ENCODE results near the gene TMEM150A.
"Not testable (repeated sequence)": the region's sequence is repeated elsewhere in the genome, so short reads cannot be mapped to it uniquely, and the experiment has no call there.

Gene TMEM150A

DNA sequence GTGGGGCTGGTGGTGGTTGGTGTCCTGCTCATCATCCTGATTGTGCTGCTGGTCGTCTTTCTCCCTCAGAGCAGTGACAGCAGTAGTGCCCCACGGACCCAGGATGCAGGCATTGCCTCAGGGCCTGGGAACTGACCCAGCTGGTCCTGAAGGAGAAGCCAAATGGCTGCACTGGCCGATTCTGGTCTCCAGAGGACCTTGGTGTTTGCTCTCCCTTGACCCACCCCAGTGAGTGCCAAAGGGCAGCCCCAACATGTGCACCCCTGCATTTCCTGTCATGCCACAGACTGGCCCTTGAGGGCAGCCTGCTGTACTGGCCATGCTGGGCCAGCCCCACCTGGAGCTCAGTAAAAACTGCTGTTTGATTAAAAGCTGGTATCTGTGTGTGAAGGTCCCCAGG is 9.5 kb downstream of the TMEM150A start:
- DNase-seq (ENCODE audit: low spot score) = no peak

DNA sequence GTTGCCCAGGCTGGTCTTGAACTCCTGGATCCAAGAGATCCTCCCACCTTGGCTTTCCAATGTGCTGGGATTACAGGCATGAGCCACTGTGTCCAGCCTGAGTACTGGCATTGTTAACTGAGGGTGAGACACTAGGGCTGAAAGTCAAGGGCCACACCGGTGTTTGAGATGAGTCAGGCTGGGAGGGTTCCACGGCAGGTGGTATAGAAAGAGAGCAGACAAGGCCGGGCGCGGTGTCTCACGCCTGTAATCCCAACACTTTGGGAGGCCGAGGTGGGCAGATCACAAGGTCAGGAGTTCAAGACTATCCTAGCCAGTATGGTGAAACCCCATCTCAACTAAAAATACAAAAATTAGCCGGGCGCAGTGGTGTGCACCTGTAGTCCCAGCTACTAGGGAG is 10.2 kb downstream of the TMEM150A start:
- not testable (repeated sequence) for DNase-seq (ENCODE audit: low spot score)

DNA sequence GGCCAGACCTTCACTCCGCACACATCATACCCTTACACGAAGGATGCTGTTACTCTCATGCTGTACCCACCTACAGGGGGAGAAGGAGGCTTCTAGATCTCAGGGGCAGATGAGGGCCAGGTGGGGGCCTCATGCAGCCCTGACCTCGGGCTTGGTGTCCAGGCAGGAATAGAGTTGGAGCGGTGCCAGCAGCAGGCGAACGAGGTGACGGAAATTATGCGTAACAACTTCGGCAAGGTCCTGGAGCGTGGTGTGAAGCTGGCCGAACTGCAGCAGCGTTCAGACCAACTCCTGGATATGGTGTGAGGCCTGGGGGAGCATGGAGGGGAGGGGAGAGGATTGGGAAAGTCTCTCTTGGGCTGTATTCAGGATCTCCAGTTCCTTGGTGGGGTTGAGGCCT is 10.9 kb downstream of the TMEM150A start:
- no peak for DNase-seq (ENCODE audit: low spot score)

DNA sequence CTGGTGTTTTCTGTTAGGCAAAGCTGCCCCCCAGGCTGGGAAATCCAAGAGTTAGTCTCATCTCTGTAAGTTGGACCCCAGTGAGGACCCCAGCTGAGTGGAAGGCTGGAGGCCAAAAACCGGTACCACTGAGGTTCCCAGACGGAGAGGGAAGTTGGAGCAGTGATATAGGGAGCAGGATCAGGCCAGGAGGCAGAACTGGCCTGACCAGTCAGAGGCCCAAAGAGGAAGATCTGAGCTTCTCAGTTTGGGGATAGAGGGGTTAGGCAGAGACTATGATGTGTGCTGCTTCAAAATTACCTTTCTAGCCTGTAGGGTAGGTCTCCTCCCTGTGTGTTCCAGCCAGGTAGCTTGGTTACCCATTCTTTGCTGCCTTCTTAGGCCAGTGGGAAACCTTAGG is 11.5 kb downstream of the TMEM150A start:
- DNase-seq (ENCODE audit: low spot score) = no peak

DNA sequence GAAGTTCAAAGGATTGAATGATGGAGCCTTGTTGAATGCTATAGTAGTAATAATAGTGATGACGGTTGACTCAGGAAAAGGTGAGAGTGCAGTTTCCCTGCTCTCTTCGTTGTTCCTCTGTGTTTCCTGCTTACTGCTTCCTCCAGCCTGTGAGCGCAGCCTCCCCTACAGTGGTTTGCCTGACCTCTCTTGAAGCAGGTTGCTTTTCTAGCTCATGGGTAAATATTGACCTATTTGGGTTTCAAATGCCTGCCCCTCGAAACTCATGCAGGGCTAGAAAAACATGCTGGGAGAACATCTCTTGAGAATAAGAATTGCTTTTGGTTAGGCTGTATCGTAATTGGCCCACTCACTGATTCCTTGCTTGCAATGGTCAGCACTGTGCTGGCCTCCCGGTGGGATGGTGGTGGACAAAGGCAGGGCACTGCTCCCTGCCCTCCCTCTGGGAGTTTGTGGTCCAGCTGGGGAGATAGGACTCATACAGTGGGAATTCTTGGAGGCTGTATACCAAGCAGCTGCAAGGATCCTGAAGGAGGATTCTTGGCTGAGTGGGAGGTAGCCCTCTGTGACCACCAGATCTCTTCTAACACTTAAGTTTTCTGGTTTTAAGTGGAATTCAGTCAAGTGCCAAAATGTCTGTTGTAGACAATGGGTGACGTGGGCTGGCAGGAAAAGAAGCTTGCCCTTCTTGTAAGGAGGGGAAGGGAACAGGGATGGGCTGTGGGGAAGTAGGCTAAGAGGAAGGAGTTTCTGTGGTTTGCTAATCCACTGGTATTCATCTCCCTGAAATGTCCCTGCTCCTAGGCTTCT is 12.3 kb downstream of the TMEM150A start:
- no peak for DNase-seq (ENCODE audit: low spot score)

DNA sequence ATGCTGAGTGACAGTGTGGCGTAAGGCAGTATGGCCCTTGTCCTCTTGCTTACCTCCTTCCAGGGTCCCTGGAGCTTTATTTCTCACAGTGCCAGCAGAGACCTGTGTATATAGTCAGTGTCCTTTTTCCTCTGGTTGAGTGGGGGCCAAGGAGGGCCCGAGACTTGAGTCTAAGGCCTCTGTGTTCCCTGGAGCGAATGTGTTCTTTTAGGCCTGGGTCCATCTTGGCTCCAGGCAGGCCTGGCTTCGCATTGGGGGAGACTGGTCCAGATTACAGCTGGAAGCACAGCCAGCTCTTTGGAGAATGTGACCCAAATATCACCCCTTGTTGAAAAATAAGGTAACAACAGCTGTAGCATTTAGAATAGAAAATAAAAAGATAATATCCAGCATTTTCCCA is 13.3 kb downstream of the TMEM150A start:
- DNase-seq (ENCODE audit: low spot score) = no peak

DNA sequence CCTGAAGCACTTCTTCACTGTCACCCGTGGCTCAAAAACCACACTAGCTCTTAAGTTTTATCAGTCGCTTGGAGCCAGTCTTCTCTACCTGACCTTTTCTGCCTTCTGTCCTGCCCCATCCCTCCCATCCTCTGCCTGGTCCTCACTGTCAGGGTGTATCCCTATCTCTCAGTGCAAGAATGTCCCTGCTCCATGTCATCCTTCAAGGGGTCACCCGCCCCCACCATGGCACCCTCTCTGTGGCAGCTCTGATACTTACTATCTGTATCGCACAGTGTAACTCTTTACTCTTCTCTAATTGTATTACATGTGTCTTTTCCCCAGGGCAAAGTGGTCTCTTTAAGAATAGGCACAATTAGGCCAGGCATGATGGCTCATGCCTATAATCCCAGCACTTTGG is 13.9 kb downstream of the TMEM150A start:
- no peak for DNase-seq (ENCODE audit: low spot score)

DNA sequence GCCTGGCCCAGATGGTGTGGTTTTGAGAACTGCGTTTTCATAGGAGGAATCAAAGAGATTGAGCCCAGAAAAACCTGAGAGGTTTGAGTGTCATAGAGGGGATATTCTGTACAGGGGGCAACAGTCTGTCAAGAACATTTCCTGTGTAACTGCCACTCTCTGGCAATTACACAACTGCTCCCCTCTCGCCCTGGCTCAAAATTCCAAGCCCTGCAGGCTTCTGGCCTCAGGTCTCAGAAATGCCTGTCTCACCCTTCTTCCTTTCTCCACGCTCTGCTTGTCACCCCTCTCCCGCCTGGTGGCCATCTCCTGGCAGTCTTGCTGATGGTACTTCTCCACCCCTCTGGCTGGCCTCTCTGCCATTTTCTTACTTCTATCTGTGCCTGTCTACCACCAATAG is 14.3 kb downstream of the TMEM150A start:
- no peak for DNase-seq (ENCODE audit: low spot score)

DNA sequence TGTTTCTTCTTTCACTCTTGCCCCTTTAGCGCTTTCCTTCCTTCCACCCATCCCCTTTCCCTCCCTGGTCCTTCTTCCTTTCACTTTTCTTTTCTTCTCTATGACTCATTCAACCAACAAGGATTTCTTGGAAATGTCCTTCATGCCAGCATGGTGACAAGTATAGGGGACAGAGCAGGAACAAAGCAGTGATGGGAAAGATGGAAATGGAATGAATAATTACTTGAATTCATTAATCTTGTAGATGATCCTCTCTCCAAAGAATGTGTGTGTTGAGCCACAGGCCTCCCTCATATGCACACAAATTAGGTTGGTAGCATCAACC is 16.8 kb downstream of the TMEM150A start:
- DNase-seq (ENCODE audit: low spot score) = peak; percentile 46

DNA sequence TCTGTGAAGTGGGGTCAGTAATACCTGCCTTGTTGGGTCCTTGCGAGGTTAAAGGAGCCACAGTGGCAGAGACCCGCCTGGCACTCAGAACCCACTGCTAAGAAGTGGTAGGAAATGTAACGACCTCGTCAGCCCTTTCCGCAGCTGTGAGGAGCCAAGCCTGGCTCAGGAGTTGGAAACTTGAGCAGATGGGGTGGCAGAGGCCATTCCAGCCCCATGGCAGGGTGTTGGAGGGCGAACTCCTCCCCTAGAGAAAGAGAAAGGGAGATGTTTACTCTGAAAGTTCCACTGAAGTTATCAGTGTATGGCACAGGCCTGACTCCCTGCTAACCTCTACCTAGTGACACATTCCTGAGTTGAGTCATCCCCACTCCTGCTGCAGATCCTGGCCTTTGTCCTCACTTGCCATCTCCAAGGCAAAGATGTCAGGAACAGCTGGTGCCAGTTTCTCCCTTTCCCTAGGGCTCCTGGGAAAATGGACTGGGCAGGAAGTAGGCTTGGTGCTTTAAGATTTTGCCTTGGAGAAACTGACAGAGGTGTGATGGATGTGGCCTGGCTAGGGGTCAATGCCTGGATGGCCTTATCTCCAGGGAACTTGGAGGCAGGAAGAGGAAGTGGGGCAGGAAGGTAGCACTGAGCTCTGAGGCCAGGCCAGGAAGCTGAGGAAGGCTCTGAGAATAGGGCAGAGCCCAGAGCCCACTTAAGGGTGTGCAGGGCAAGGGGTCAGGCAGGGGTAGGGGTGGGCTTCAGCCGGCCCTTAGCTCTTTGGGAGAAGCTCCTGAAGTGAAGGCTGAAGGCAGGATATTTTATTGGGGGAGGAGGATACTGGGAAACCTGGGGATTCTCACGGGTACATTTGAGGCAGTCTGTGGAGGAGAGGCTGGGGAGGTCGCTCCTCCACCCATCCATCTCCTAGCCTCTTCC is 17.4 kb downstream of the TMEM150A start:
- DNase-seq (ENCODE audit: low spot score) = peak; percentile 89

DNA sequence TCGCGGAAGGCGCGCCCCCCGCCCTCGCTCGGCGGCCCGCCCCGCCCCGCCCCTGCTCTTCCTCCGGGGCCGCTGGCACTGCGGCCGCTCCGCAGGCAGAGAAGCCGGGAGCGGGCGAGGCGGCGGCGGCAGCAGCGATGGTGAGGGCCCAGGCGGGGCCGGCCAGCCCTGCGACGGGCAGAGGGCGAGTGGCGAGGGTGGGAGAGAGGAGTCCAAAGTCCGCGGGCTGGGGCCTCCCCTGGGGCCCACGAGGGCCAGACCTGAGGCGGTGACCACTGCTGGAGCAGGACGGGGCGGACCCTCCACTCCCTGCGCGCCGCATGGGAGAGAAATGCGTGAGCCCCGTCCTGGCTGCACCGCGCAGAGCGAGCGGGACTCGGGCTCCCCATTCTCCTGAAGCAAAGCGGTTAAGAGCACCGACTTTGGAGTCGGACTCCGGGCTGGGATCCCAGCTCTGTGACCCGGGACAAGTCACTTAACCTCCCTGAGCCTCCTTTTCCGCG is 18.1 kb downstream of the TMEM150A start, which contains the start of gene VAMP5:
VAMP5 (plus strand) TSS at position 78 of the 503 bp plus-strand sequence; CDS start at position 138, 60 bp downstream.
- no peak for DNase-seq (ENCODE audit: low spot score)

DNA sequence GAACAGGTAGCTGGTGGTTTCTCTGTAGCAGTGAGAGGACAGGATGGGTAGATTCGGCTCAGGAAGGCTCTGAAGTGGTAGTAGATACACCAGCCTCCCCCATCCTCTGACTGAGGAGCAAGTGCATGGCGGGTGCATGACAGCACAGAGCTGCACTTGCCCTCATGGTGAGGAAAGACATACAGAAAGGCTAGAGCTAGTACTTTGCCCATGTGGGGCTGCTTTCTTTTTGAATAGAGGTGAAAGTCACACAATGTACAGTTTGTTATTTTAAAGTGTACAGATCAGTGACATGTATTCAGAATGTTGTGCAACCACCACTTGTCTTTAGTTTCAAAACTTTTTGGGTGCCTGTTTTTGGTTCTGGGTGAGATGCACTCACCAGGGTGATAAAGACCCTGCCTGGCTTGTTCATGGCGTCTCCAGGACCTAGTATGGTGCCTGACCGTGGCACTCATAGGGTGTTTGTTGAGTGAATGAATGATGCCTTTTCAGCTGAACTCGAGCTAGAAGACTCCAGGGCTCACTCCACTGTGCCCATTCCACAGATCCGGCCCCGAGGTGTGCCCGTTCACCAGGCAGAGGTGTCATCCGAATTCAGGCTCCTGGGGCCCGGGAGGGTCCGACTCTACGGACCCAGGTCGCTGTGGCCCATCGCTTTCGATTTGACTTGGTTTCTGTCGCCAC is 18.7 kb downstream of the TMEM150A start:
- no peak for DNase-seq (ENCODE audit: low spot score)

DNA sequence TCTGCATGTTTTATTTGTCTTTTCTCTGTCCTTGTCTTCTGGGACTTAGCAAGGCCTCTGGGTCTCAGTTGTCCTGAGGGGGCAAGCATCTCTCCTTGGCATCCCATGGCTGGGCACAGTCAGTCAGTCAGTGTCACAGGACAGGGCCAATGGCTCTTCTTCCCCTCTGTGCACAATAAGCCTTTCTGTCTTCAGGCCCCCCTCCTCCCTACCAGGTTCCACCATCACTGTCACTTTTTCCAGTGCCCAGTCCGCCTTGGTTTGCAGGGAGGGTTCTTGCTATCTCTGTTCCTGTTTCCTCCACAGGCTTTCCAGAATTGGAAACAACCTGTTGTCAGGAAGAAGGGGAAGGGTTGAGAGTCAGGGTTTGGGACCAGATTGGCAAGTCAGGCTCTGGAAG is 20.0 kb downstream of the TMEM150A start:
- DNase-seq (ENCODE audit: low spot score) = no peak

DNA sequence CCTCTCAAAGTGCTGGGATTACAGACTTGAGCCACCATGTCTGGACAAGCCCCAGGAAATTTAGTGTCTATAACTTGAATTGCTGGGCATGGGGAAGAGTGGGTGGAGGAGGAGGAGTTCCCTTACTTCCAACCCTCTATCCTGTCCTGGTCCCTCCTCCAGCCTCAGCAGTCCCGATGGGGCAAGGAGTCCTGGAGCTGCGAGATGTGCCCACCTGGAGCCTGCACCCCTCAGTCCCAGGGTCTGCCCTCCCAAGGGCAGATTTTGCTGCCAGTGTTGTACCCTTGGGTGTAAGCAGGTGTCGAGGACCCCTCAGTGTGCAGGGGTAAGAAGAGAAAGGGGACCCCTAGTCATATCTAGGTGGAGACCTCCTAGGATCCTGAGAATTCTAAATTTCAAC is 22.3 kb downstream of the TMEM150A start:
- DNase-seq (ENCODE audit: low spot score) = no peak

DNA sequence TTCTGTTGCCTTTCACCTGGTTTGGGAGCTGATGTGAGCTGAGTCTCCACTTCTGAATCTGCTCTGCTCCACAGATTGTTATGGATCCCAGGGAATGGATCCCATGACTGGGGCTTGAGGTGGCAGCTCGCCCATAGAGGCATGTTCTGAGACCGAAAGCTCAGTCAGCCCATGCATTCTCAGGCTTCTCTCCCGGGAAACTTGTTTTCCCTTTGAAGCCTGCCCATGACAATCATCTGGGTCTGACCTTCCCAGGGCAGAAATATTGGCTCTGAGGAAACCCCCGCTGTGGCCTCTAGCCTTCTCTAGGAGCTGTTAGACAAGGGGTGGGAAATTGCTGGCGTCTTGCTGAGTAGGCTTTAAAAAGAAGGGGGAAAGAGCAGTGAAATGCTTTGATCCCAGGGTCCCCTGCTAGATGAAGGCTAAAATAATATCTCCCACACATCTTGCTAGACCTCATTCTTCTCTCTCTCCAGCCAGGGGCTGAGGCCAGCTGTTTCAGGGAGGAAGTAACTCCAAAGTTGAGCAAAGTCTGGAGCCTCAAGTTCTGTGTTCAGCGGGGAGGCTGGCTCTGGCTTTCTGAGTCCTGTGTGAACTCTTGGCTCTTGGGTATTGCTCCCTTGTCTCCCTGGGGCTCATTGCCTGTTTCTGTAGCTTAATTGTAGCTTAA is 23.1 kb downstream of the TMEM150A start:
- DNase-seq (ENCODE audit: low spot score) = no peak

DNA sequence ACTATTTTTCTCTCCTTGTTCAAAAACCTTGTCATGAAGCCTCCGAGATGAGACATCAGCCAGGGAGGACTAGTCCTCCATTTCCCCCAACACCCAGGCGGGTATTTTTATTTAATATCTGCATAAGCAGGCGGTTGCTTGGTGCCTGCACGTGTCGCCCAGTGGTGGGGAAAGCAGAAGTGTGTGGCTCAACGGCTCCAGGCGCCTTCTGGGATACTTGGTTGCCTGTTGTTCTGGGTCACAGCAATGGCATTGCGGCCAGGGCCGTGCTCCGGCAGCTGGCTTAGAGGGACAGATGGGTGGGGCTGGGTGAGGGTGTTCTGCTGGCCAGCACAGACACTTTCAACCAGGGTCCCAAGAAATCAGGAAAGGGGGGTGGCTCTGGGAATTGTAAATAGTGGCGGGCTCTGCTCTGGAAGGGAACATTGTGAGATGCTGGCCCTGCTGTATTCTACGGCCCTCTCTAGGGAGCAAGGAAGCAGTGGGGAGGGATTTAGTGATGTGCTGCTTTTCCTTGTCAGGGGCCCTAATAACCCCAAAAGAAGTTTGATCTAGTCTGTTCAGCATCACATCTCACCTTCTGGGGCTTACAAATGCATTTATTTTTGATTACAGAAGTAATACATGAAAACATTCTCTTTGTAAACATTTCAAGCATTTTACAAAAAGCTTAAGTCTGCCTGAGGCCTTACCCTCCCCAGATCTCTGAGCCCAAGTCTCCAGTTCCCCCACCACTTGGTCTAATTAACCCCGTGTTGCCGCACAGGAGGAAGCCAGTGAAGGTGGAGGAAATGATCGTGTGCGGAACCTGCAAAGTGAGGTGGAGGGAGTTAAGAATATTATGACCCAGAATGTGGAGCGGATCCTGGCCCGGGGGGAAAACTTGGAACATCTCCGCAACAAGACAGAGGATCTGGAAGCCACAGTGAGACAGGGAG is 24.0 kb downstream of the TMEM150A start:
- DNase-seq (ENCODE audit: low spot score) = no peak

DNA sequence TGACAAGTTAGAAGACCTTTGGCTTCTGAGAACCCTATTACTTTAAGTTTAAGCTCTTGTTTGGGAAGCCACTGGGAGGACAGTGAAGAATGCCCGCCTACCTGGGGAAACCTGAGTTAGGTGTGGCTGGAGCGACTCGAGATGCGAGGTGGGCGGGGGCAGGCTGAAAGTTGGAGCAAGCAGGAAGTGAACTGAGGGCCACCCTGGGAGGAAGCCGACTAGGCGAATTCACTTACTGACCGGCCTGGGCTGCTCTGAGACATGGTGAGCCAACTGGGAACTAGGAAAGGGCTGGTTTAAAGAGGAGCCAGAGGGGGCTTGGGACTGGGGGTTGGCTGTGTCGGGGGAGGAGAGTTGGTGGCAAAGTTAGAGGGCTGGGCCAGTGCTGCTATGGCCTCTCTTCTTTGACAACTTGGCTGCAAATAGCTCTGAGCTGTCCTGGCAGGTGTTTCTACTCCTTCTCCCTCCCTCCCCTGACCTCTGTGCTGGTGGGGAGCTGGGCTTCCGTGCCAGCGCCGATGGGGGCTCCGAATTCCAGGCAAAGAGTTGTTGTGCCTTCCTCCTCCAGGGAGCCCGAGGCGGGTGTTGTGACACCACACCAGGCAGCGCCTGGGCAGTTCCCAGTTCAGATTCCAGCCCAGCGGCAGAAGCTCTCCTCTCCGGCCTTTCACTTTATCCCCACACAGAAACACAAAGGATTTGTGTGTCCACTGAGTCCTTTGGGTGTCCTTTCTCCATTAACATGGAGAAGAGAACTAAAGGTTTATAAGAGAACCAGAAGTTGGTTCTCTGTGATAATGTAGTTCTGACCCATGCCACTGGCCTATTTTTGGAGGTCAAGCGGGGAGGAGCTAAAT is 24.9 kb downstream of the TMEM150A start, which contains the start of gene VAMP8:
VAMP8 (plus strand) TSS at position 201 of the 857 bp plus-strand sequence; CDS start at position 262, 61 bp downstream.
- DNase-seq (ENCODE audit: low spot score) = peak; percentile 77

DNA sequence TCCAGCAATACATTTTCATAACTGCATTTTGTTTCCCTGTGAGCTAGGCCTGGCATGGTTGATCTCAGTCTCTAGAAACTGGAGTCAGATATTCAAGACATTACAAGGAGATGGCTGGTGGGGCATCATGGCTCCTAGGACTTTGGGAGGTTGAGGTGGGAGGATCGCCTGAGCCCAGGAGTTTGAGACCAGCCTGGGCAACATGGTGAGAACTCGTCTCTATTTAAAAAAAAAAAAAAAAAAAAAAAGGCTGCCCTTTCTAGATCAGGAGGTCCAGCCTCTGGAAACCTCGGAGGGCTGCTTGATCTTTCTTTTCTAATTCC is 25.5 kb downstream of the TMEM150A start:
- no peak for DNase-seq (ENCODE audit: low spot score)

DNA sequence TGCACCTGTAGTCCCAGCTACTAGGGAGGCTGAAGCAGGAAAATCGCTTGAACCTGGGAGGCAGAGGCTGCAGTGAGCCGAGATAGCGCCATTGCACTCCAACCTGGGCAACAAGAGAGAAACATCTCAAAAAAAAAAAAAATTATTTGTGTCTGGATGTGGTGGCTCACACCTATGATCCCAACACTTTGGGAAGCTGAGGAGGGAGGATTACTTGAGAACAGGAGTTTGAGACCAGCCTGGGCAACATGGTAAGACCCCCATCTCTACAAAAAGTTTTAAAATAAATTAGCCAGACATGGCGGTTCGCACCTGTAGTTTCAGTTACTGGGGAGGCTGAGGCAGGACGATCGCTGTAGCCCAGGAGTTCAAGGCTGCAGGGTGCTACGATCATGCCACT is 26.8 kb downstream of the TMEM150A start:
- no peak for DNase-seq (ENCODE audit: low spot score)

DNA sequence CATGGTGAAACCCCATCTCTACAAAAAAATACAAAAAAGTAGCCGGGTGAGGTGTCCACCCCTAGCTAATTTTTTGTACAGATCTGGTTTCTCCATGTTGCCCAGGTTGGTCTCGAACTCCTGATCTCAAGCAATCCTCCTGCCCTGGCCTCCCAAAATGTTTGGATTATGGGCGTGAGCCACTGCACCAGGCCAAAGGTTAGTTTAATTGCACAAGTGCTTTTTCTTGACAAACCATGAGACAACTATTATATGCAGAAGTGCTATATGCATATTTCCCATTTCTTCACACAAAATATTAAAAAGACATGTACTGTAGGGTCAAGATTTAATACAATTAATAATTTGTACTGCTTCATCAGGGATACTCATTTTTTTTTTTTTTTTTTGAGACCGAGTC is 36.2 kb downstream of the TMEM150A start:
- DNase-seq (ENCODE audit: low spot score) = no peak
